Trophoblast cell (in vitro differentiated cells and primary cell): ENCODE measurements around the gene GLS2. TPM values are rescaled to one million over a fixed set of nuclear protein-coding genes. Genes with fewer than 3 reads are reported as not detected.

ENCODE experiments used
- DNase-seq, 2 donors: peaks; one replicate each; pipeline ENCODE4 v3.0.0-alpha.2; 2016
- H2AFZ ChIP-seq: 2 replicates; pipeline ENCODE4 v1.6.1; 2013; ENCODE audit warnings: low read length, moderate library complexity, mild to moderate bottlenecking; ENCODE audit not compliant: insufficient read depth, poor library complexity
- H2AK5ac ChIP-seq: 2 replicates; pipeline ENCODE4 v1.6.1; 2013; ENCODE audit warnings: mild to moderate bottlenecking, low read length
- H2BK120ac ChIP-seq: 2 replicates; pipeline ENCODE4 v1.6.1; 2013; ENCODE audit warnings: low read length, mild to moderate bottlenecking, moderate library complexity; ENCODE audit not compliant: insufficient read depth, poor library complexity
- H2BK12ac ChIP-seq: 2 replicates; pipeline ENCODE4 v1.6.1; 2013; ENCODE audit warnings: mild to moderate bottlenecking, low read length, moderate library complexity
- H2BK5ac ChIP-seq: 2 replicates; pipeline ENCODE4 v1.6.1; 2013; ENCODE audit warnings: low read length, low read depth, moderate library complexity, mild to moderate bottlenecking; ENCODE audit not compliant: poor library complexity
- H3K14ac ChIP-seq: 2 replicates; pipeline ENCODE4 v1.6.1; 2013; ENCODE audit warnings: mild to moderate bottlenecking, low read length
- H3K18ac ChIP-seq: 2 replicates; pipeline ENCODE4 v1.6.1; 2013; ENCODE audit warnings: mild to moderate bottlenecking, low read length
- H3K23ac ChIP-seq: 2 replicates; pipeline ENCODE4 v1.6.1; 2013; ENCODE audit warnings: low read length
- H3K27ac ChIP-seq: 2 replicates; pipeline ENCODE4 v1.5.1; 2013; ENCODE audit warnings: low read depth, mild to moderate bottlenecking, inconsistent platforms, low read length, moderate library complexity
- H3K27me3 ChIP-seq: 2 replicates; pipeline ENCODE4 v1.6.1; 2013; ENCODE audit warnings: inconsistent platforms, mild to moderate bottlenecking, low read length, moderate library complexity; ENCODE audit not compliant: insufficient read depth
- H3K36me3 ChIP-seq, 2 experiments: 1 replicate in 1 of 2; 2 replicates in 1 of 2; pipeline ENCODE4 v1.6.1; 2013; ENCODE audit warnings: low read length in 2 of 2, mild to moderate bottlenecking in 2 of 2, moderate library complexity in 1 of 2; ENCODE audit not compliant: insufficient read depth in 2 of 2, control insufficient read depth in 1 of 2
- H3K4ac ChIP-seq: 2 replicates; pipeline ENCODE4 v1.6.1; 2013; ENCODE audit warnings: low read depth, mild to moderate bottlenecking, low read length, moderate library complexity
- H3K4me1 ChIP-seq, 2 experiments: 1 replicate in 1 of 2; 2 replicates in 1 of 2; pipeline ENCODE4 v1.6.1; 2013; ENCODE audit warnings: low read length in 2 of 2, mild to moderate bottlenecking in 2 of 2, moderate library complexity in 1 of 2; ENCODE audit not compliant: insufficient read depth in 2 of 2, control insufficient read depth in 1 of 2
- H3K4me2 ChIP-seq: 2 replicates; pipeline ENCODE4 v1.6.1; 2013; ENCODE audit warnings: inconsistent platforms, mild to moderate bottlenecking, low read length, moderate library complexity
- H3K4me3 ChIP-seq: 2 replicates; pipeline ENCODE4 v1.5.1; 2013; ENCODE audit warnings: mild to moderate bottlenecking, low read depth, low read length, inconsistent platforms
- H3K79me1 ChIP-seq: one replicate; pipeline ENCODE4 v1.6.1; 2013; ENCODE audit warnings: low read length
- H3K79me2 ChIP-seq: 2 replicates; pipeline ENCODE4 v1.6.1; 2013; ENCODE audit warnings: low read length, mild to moderate bottlenecking; ENCODE audit not compliant: control insufficient read depth, insufficient read depth, poor library complexity
- H3K9ac ChIP-seq: 2 replicates; pipeline ENCODE4 v1.6.1; 2013; ENCODE audit warnings: mild to moderate bottlenecking, low read length
- H3K9me3 ChIP-seq: 2 replicates; pipeline ENCODE4 v1.6.1; 2013; ENCODE audit warnings: low read depth, mild to moderate bottlenecking, control low read depth, inconsistent platforms, low read length; ENCODE audit not compliant: insufficient read depth
- H4K12ac ChIP-seq: 2 replicates; pipeline ENCODE4 v1.6.1; 2013; ENCODE audit warnings: low read depth, mild to moderate bottlenecking, low read length, moderate library complexity
- H4K8ac ChIP-seq: 2 replicates; pipeline ENCODE4 v1.6.1; 2013; ENCODE audit warnings: low read depth, mild to moderate bottlenecking, low read length, moderate library complexity
- H4K91ac ChIP-seq: one replicate; pipeline ENCODE4 v1.6.1; 2013; ENCODE audit warnings: low read depth, mild to moderate bottlenecking, low read length, moderate library complexity
- WGBS: extraction: QIAGEN DNeasy Blood & Tissue Kit; methylation state at CpG from one replicate; pipeline ENCODE4 v1.1.7; 2013; ENCODE audit warnings: missing lambda C conversion rate; ENCODE audit not compliant: insufficient read length, insufficient coverage; ENCODE audit errors: extremely low coverage; 5-methylcytosine and 5-hydroxymethylcytosine counted together
- polyA plus RNA-seq: library from polyadenylated mRNA; stranded (reverse); fragments of 200-250 nt; gene quantifications from 2 replicates; pipeline ENCODE4 v1.2.3, GENCODE V29; 2013

Gene GLS2
- polyA plus RNA-seq = 0.19 and 0.25 TPM in 2 replicates

- H2BK5ac ChIP-seq = no peak within 1 kb of the TSS
- H4K91ac ChIP-seq = no peak within 1 kb of the TSS
- H3K4me1 ChIP-seq = peaks cover 2 to 7% of the 10 kb centered on the region in 2 experiments
- H3K79me1 ChIP-seq = no peaks in the 10 kb centered on the region
- H3K4me2 ChIP-seq = peak within 1 kb of the TSS; percentile 64
- no peak within 1 kb of the TSS for H3K27ac ChIP-seq
- H3K18ac ChIP-seq = no peak within 1 kb of the TSS
- peaks cover 31% of the 10 kb centered on the region for H3K27me3 ChIP-seq
- H3K14ac ChIP-seq = no peak within 1 kb of the TSS
- no peak within 1 kb of the TSS for H4K8ac ChIP-seq
- no peak within 1 kb of the TSS for H3K9ac ChIP-seq
- H3K79me2 ChIP-seq = no peaks in the 10 kb centered on the region
- H2AFZ ChIP-seq = no peak within 1 kb of the TSS
- H3K23ac ChIP-seq = no peak within 1 kb of the TSS
- peaks cover 10% of the 10 kb centered on the region for H3K9me3 ChIP-seq
- no peak within 1 kb of the TSS for H2AK5ac ChIP-seq
- DNase-seq = peak; percentile 55 to 82
- H3K4me3 ChIP-seq = peak within 1 kb of the TSS; percentile 48
- no peak within 1 kb of the TSS for H2BK120ac ChIP-seq
- no peak within 1 kb of the TSS for H3K4ac ChIP-seq
- no peak within 1 kb of the TSS for H2BK12ac ChIP-seq
- no peaks in the 10 kb centered on the region for H3K36me3 ChIP-seq
- WGBS = no CpG with 5 or more reads among the region's 59 CpGs
- H4K12ac ChIP-seq = no peak within 1 kb of the TSS
Observed at GRCh38 chr12:56488041-56488955, at the start of gene GLS2. Gene GLS2, minus strand, starts transcription at chr12:56488161. Its CDS starts 43 bp downstream, at chr12:56488118.

DNA sequence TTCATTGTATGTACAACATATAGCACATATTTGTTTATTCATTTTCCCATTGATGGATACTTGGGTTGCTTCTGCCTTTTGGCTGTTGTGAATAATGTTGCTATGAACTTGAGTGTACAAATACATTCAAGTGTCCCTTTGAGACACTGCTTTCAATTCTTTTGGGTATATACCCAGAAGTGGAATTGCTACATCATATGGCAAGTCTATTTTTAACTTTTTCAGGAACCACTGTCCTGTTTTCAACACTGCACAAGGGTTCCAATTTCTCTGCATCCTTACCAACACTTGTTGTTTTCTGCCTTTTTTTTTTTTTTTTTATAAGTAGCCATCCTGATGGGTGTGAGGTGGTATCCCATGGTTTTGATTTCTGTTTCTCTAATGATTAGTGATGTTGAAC is 49.6 kb upstream of the GLS2 start:
- Histone ChIP-seq H3K18ac (no peak overlapping the region), H3K4me3 (no peak overlapping the region), H3K79me2 (no peaks in the 10 kb centered on the region), H4K12ac (no peak overlapping the region), H3K23ac (no peak overlapping the region), H3K4ac (no peak overlapping the region), H4K8ac (no peak overlapping the region), H4K91ac (no peak overlapping the region), H3K9me3 (no peaks in the 10 kb centered on the region), H3K27ac (no peak overlapping the region), H3K4me2 (no peak overlapping the region), H2BK120ac (no peak overlapping the region), H3K36me3 (peaks cover 1 to 10% of the 10 kb centered on the region in 2 experiments), H2BK12ac (no peak overlapping the region), H2BK5ac (no peak overlapping the region), H3K14ac (no peak overlapping the region), H3K79me1 (no peaks in the 10 kb centered on the region), H3K4me1 (no peaks in the 10 kb centered on the region), H3K27me3 (no peaks in the 10 kb centered on the region), H2AFZ (no peak overlapping the region), H3K9ac (no peak overlapping the region), H2AK5ac (no peak overlapping the region)
- no peak for DNase-seq

GRCh38 chr12:56530390-56531055 is 42.6 kb upstream of the GLS2 start:
- Histone ChIP-seq H2AFZ (no peak overlapping the region), H4K12ac (no peak overlapping the region), H3K14ac (no peak overlapping the region), H3K4me1 (peaks cover 7 to 8% of the 10 kb centered on the region in 2 experiments), H3K4me2 (no peak overlapping the region), H3K4ac (no peak overlapping the region), H3K79me2 (peaks cover 5% of the 10 kb centered on the region), H3K18ac (no peak overlapping the region), H3K36me3 (peaks cover 0 to 6% of the 10 kb centered on the region in 2 experiments), H3K9me3 (no peaks in the 10 kb centered on the region), H2BK12ac (no peak overlapping the region), H3K27ac (no peak overlapping the region), H3K4me3 (no peak overlapping the region), H3K79me1 (peaks cover 10% of the 10 kb centered on the region), H3K23ac (no peak overlapping the region), H3K9ac (no peak overlapping the region), H2AK5ac (no peak overlapping the region), H2BK120ac (no peak overlapping the region), H3K27me3 (no peaks in the 10 kb centered on the region), H4K91ac (no peak overlapping the region), H2BK5ac (no peak overlapping the region), H4K8ac (no peak overlapping the region)
- no peak for DNase-seq
- no CpG with 5 or more reads among the region's 7 CpGs for WGBS

- no peak for DNase-seq
- no peak overlapping the region for H3K14ac ChIP-seq
- H3K27me3 ChIP-seq = no peaks in the 10 kb centered on the region
- no peak overlapping the region for H3K18ac ChIP-seq
- peaks cover 2 to 6% of the 10 kb centered on the region in 2 experiments for H3K36me3 ChIP-seq
- H3K9me3 ChIP-seq = no peaks in the 10 kb centered on the region
- peaks cover 10% of the 10 kb centered on the region for H3K79me1 ChIP-seq
- peaks cover 8% of the 10 kb centered on the region for H3K79me2 ChIP-seq
- no peak overlapping the region for H3K4me3 ChIP-seq
- no peak overlapping the region for H2BK5ac ChIP-seq
- no peak overlapping the region for H3K4me2 ChIP-seq
- no peak overlapping the region for H3K4ac ChIP-seq
- H4K12ac ChIP-seq = no peak overlapping the region
- H2BK120ac ChIP-seq = no peak overlapping the region
- no peak overlapping the region for H4K91ac ChIP-seq
- WGBS = no CpG with 5 or more reads among the region's 4 CpGs
- H3K9ac ChIP-seq = no peak overlapping the region
- H3K23ac ChIP-seq = no peak overlapping the region
- peaks cover 7 to 8% of the 10 kb centered on the region in 2 experiments for H3K4me1 ChIP-seq
- H2AFZ ChIP-seq = no peak overlapping the region
- no peak overlapping the region for H2BK12ac ChIP-seq
- H2AK5ac ChIP-seq = no peak overlapping the region
- H3K27ac ChIP-seq = no peak overlapping the region
- no peak overlapping the region for H4K8ac ChIP-seq
Observed at GRCh38 chr12:56529656-56530055, 41.7 kb upstream of the GLS2 start.
